HG03558 (cell line): ENCODE measurements around the gene DLGAP4.

Source experiments
- ATAC-seq: cut with Tn5 transposase; IDR thresholded peaks from one replicate; pipeline ENCODE4 v1.9.1; 2021; ENCODE audit warnings: moderate number of reproducible peaks; ENCODE audit not compliant: unreplicated experiment; ENCODE audit errors: extremely low read depth

Gene DLGAP4

DNA sequence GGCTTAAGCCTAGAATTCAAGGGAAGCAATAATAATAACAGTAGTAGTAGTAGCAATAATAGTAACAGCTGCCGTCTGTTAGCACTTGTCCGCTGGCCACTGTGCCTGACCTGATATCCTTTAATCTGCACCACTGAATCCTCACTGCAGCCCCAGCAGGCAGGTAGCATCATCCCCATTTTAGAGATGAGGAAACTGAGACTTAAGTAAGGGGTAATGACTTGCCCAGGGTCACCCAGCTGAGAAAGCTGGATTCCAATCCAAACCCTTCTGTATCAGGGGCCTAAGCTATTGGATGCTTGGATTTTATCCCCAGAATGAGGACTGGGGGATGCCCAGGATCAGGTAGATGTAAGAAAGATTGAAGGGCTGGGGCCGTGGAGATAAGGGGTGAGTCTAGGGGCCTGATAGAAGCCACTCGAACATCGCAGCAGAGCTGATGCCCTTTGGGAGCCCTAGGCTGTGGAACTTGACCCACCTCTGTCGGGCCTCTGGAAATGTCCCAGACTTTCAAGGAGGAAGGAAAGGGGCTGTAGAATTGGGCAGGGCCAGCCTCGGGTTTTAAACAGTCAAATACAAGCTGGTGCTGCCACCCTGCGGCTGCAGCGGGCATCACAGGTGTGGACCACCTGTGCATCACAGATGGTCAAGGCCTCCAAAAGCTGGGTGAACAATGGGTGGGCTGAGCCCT is 133.0 kb downstream of the DLGAP4 start:
- ATAC-seq, result no peak

DNA sequence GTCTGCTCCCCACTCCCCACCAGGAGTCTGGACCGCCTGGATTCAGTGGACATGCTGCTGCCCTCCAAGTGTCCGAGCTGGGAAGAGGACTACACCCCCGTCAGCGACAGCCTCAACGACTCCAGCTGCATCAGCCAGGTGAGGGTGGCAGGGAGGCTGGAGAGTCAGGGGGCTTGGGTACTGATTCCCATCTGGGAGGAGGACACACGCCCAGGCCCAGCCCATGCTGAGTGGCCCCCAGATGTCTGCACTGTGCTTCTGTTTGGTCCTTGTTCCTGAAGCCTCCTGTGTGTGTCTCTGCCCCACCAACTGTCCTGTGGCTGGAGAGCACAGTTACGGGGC is 133.6 kb downstream of the DLGAP4 start:
- ATAC-seq, result no peak

DNA sequence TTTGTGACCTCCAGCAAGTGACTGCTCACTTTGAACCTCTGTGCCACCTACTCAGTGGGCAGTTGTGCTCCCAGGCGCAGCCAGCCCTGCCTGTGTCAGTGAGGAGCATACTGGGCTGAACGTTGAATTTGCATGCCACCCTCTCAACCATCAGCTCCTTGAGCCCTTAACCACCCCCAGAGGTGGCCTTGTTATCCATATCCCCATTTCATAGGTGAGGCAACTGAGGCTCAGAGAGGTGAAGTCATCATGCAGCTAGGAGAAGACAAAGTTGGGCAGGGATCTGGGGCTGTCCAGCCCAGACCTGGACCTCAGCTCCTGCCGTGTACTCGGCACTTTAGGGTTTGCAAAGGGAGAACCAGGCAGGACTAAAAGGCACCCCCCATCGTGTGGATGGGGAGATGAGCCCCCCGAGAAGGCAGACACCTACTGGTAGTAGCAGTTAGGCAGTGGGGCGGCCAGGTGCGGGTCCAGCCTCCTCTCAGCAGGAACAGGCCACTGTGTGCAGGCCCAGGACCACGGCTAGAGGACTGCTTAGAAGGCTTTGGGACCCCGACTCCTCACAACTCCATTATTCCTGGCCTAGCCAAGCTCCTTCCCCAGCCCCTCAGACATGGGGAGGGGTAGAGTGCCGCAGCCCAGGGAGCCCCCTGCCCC is 134.4 kb downstream of the DLGAP4 start:
- ATAC-seq, result no peak

DNA sequence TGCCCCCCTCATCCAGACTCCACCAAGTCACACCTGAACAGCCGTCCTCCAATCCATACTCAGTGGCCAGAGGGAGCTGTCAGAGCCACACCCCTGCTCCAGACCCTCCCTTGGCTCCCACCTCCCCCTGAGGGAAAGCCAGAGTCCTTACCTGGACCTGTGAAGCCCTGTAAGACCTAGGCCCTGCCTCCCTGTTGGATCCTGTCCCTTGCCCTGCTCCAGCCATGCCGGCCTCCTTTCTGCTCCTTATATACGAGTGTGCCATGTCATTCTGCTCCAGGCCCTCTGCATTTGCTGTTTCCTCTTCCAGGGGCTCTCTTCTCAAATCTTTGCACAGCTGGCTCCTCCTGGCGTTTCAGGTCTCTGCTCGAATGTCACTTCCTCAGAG is 134.9 kb downstream of the DLGAP4 start:
- no peak for ATAC-seq

DNA sequence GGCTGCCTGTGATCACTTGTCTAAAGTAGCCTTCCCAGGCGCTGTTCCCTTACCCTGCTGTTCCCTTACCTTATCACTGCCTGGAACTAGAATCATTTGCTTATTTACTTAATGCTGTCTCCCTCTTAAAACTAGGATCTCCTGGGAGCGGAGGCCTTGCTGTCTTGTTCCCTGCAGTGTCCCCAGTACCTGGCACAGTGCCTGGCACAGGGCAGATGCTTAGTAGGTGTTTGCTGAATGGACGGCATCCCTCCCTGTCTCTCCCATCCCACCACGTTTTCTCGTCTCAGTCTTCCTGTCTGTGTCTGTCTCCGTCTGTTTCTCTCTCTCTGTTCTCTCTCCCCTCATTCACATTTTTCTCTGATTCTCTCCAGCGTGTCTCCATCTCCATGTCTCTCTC is 135.3 kb downstream of the DLGAP4 start:
- no peak for ATAC-seq

DNA sequence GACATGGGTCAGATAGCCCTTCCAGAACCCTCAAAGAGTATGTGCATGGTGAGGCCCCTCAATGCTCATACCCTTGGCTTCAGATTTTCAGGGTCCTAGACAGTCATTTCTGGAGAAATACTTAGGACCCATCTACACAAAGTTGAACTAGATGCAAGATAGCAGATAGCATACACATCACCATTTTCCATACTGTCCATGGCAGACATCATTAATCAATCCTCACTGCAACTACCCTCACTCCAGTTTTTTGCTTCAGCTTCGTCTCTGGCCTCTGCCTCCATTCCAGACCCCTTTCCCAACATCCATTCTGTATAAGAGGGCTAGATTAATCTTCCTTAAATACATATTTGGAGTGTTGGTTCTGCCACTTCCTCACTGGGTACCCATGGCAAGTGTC is 139.7 kb downstream of the DLGAP4 start:
- ATAC-seq, result no peak

DNA sequence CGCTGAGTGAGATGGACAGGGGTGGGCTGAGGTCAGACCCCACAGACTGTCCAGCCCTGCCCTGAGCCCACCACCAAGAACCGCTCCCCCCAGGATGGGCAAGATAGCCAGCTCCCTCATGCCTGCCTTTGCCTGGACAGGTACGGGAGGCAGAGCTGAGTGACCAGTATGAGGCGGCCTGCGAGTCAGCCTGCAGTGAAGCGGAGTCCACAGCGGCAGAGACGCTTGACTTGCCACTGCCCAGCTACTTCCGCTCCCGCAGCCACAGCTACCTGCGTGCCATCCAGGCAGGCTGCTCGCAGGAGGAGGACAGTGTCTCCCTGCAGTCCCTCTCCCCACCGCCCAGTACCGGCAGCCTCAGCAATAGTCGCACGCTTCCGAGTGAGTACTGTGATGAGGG is 140.4 kb downstream of the DLGAP4 start:
- no peak for ATAC-seq

DNA sequence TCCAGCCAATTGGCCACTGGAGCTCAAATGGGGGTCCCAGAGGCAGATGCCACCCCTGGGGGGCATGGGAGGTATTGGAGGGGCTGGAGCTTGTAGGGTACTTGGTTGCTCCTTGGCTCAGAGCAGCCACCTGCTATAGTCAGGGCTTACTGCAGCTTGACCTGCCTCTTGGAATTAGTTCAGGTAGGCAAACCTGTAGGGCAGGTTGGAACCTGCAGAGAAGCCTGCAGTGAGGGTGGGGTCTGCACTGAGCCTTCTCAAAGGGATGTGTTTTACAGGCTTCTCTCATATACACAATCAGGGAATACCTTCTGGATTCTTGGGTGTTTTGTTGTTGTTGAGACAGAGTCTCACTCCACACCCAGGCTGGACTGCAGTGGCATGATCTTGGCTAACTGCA is 141.0 kb downstream of the DLGAP4 start:
- no peak for ATAC-seq

DNA sequence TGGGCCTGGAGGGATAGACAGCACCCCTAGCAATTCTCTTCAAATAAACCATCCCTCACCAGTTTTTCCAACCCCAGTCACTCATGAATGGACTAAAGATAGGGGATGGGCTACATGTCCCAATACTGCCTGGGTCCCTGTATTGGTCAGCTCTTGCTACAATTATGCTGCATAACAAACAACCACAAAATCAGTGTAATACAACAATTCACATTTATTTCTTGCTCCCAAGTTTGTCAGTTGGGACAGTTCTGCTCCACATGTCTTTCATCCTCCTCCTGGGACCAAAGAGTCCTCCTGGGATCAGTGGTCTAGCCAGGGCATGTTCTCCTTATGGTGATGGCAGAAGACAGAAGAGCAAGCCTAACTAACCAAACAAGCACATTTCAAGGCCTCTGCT is 143.5 kb downstream of the DLGAP4 start:
- ATAC-seq, result no peak

DNA sequence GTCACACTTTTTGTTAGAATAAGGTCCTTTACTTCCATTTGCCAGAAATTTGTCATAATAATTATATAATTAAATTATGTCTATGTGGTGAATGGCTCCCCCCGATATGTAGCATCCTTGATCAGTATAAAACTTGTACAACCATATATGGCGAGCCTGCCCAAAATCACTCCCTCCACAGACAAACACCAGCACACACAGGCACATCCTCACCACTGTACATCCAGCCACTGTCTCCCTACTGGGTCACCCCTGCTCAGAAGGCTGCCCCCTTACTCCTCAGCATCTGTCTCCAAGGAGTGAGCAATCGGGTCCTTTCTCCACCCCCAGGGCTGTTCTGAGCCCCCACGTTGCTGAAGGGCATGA is 148.2 kb downstream of the DLGAP4 start:
- ATAC-seq, result no peak

DNA sequence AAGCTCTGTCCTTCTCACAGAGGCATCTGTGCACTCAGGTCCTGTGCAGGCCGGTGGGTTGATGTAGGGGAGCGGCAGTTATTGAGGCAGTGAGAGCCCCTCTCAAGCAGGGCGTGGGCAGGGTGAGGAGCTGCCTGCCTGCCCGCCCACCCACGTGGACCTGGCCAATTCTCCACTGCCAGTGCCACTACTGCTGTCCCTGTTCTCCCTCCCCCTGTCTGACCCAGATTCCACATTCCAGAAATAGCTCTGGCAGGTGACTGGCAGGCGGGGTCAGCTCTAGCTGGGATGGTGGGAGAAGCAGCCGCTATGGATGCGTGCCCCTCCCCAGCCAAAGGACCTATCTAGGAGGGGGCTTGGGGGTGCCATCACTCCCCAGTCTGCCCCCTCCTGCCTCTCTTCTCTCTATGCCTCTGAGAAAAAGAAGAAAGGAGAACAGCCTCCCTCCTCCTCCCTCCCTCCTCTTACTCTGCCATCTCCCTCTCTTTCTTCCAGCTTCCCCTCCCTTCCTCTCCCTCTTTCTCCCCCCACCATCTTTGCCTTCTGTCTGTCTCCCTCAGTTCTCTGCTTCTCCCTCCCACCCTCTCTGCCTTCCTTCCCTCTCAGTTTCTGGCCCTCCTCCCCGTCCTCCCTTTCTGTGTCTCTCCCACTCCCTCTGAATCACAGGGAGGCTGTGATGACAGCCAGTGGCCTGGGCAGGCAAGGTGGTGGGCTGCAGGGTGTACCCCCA is 148.7 kb downstream of the DLGAP4 start:
- no peak for ATAC-seq

DNA sequence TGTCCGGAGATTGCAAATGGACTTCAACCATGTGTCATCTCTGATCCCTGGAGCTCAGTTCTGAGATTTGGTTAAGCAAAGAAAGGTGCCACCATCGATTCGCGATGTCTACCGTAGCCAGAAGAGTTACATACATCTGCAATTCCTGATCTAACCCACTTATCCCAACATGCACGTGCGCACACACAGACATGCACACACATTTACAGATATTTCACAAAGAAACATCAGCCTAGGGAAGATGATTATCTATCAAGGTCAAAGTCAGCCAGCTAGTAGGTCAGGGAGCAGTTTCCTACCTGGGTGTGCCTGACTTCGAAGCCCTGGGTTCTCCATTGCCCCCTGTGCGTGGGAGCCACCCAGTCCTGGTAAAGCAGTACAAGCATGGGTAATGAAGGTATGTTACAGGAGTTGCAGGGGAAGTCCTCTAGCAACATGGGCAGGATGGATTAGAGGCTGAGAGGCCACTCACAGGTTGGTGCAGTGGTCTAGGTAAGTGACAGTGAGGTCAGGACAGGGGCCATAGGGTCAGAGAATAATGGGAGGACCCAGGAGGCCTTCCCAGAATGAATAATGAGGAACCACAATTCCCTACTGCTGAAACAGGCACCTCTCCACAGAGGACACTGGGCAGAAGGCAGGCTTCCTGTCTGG is 150.0 kb downstream of the DLGAP4 start:
- ATAC-seq, result no peak

DNA sequence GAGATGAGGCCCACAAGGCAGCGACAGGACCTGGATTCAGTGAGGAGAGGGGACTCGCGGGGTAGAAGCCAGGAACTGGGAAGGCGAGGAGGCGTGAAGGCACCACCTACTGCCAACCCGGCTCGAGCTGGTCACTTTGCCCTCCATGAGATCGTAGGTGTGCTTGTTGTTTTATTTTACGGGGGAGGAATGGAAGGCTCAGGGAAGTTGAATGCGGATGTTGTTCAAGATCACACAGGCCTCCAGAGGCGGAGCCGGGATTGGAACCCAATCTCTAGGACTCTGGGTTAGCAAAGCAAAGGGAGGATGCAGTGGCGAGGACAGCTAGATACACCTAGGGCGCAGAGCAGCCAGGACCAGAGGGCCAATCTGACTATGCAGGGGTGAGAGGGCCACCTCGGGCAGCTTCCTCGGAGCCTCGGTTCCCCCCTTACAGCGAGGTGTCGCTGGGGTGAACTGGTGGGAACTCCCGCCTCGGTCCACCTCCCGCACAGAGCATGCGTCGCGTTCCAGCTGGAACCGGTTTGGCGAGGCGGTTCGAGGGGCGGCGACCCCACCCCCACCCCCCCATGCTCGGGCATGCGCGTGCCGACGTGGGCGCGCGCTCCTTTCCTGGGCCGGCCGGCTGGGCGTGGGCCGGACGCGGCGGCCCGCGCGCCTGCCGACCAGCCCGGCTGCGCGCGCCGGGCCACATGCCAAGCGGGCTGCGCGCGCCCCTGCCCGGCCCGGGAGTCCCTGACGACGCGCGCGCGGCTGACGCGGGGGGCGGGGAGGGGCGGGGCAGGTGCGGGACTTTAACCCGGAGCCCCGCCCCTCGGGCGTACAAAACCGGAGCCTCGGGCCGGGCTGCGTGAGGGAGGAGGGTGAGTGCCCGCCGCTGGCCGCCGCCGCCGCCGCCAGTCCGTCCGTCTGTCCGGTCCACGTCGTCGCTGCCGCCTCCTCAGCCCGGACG is 154.8 kb downstream of the DLGAP4 start:
- peak; percentile 30 for ATAC-seq

DNA sequence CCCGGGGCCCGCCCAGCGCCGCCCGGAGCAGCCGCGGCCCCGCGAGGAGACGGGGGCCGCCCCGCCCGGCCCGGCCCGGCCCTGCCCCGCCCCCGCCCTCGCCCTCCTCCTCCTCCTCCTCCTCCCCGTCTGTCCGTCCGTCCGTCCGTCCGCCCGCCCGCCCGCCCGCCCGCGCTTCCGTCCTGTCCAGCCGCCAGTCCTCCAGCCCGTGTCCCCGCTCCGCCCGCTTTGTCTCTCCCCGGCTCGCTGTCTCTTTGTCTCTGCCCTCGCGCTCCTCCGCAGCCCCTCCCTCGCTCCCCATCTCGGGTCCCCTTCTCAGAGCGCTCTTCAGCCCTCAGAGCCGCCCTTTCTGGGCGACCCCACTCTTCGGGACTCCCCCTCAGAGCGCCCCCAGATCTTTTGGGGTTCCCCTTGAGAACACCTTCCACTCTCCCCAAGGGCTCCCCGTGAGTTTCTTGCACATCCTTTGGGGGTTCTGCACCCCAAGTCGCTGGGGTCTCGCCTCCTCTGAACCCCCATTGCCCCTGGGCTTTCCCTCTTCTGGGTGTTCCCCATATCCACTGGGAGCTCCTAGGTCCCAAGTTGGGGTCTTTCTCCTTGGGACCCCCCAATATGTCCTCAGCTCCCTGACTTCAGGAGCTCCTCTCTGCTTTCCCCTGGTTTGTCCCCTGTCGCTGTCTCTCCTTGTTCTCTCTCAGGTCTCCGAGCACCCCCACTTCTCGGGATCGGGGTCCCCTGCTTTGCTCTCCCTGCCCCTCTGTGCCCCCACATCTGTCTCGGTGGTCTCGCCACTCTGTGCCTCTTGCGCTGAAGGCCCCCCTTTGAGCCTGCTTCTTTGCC is 155.7 kb downstream of the DLGAP4 start:
- no peak for ATAC-seq

DNA sequence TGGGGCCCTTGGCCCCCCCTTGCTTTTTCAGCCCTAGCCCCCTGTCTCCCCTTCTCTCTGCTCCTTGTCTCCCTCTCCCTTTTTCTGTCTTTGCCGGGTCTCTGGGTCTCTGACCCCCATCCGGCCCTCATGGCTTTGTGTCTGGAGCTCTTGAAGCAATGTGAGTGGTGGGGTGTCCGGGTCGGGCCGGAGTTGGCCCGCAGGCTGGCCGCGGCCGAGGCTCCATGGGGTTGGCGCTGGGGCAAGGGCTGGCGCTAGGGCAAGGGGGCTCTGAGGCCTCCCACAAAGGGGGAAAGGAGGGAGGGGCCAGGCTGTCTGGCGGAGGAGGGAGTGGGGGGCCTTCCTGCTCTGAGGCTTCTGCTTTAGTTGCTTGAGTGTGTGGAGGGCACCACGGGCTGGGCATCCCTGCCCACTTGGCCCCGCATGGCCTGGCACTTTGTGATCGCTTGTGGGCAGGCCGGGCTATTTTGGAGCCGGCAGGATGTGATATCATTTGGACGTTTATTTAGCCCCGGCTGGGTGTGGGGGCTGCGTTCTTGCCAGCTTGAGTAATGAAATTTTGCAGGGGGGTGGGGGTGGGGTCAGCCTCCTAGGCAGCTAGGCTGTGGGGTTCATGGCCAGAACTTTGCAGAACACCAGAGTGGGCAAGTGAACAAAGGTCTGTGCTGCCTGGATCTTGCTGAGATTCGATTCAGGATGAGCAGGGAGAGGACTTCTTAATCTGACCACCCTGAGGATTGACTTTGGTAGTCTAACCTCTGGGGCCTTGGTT is 156.5 kb downstream of the DLGAP4 start:
- no peak for ATAC-seq

DNA sequence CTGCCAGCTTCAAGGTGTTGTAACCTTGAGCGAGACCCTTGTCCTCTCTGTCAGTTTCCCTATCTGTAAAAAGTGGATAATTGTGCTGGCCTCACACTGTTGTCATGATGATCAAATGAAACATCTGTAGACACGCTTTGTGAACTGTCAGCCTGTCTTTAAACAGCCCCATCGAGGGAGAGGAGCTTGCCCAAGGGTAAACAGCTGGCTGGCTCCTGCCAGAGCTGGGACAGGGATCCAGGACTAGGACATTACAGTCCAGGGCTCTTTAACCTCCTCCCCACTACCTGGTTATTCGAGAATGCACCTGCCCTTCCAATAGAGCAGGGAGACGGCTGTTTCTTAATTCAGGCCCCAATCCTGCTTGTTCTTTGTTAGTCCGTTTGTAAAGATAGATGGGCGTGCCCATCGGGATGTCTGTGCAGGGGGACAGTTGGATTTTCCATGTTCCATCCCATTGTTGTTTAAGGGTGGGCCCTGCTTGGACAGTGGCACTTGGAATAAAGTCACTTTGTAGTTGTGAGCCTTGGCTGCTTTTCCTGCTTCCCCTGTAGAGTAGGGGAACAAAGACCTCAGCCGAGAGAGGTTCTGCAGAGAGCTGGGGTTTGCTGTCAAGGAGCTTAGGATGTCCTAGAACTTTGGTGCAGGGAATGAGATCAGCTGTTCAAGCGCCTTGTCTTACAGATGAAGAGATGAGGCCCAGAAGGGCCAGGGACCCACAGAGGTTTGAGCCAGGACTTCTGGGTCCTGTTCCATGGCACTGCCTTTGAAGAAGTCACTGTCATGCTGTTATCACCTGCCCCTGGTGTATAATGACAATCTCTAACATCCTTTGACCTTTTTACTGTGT is 157.3 kb downstream of the DLGAP4 start:
- ATAC-seq, result no peak
